WTC11 (cell line): ENCODE data around the gene CELSR3. TPM values are rescaled to one million over a fixed set of nuclear protein-coding genes. Genes with fewer than 3 reads are reported as not detected.

Experiments used
- ATAC-seq: fragments of 200-7000 bp; cut with Tn5 transposase; 2 replicates; pipeline ENCODE4 v1.10.0; 2021; ENCODE audit warnings: mild to moderate bottlenecking, moderate library complexity
- CTCF ChIA-PET: fragments of 300-600 bp; sonication (Branson Sonifier 250); formaldehyde crosslinking; loops from one replicate; lab custom pipeline; 2021; ENCODE audit warnings: antibody characterized with exemption; lab: Charles Lee
- POLR2A ChIA-PET: fragments of 350-600 bp; sonication (Branson Sonifier 250); formaldehyde crosslinking; loops from one replicate; lab custom pipeline; 2021; ENCODE audit warnings: antibody characterized with exemption; lab: Charles Lee
- DNase-seq: peaks from one replicate; pipeline ENCODE4 v3.0.0; 2021; ENCODE audit warnings: low spot score
- H3K27ac Mint-ChIP-seq: 2 replicates; pipeline ENCODE4 v1.8.0; 2021; ENCODE audit warnings: mixed read lengths
- H3K27me3 Mint-ChIP-seq: 2 replicates; pipeline ENCODE4 v1.8.0; 2021; ENCODE audit warnings: low read depth, mild to moderate bottlenecking, moderate library complexity, mixed read lengths
- H3K36me3 Mint-ChIP-seq: 2 replicates; pipeline ENCODE4 v1.8.0; 2021; ENCODE audit warnings: mixed read lengths
- H3K4me1 Mint-ChIP-seq: 2 replicates; pipeline ENCODE4 v1.8.0; 2022; ENCODE audit warnings: mixed read lengths
- H3K4me3 Mint-ChIP-seq: 2 replicates; pipeline ENCODE4 v1.8.0; 2021; ENCODE audit warnings: mild to moderate bottlenecking, moderate library complexity, mixed read lengths
- H3K9me3 Mint-ChIP-seq: 2 replicates; pipeline ENCODE4 v1.8.0; 2021; ENCODE audit warnings: mixed read lengths
- CBFB ChIP-seq: sonication (generic); formaldehyde crosslinking; IDR thresholded peaks from 2 replicates; pipeline ENCODE4 v1.8.1; 2022; ENCODE audit warnings: mild to moderate bottlenecking, low read depth, missing genetic modification reagents
- EMX1 ChIP-seq: fragments of 250-450 bp; sonication (Bioruptor Pico); IDR thresholded peaks from 2 replicates; pipeline ENCODE4 v1.8.0; 2021; ENCODE audit warnings: mild to moderate bottlenecking
- RORB ChIP-seq: fragments of 250-450 bp; sonication (Bioruptor Pico); IDR thresholded peaks from 2 replicates; pipeline ENCODE4 v1.9.0; 2021; ENCODE audit warnings: mild to moderate bottlenecking
- SOX15 ChIP-seq: fragments of 250-450 bp; sonication (Bioruptor Pico); IDR thresholded peaks from 2 replicates; pipeline ENCODE4 v1.9.0; 2021; ENCODE audit warnings: mild to moderate bottlenecking
- TEAD4 ChIP-seq: sonication (generic); formaldehyde crosslinking; IDR thresholded peaks from 2 replicates; pipeline ENCODE4 v1.8.0; 2022; ENCODE audit warnings: mild to moderate bottlenecking, missing genetic modification reagents
- USF1 ChIP-seq: sonication (generic); formaldehyde crosslinking; IDR thresholded peaks from 2 replicates; pipeline ENCODE4 v1.8.0; 2022; ENCODE audit warnings: mild to moderate bottlenecking, missing genetic modification reagents
- ZBTB43 ChIP-seq: sonication (generic); formaldehyde crosslinking; IDR thresholded peaks from 2 replicates; pipeline ENCODE4 v1.8.1; 2023; ENCODE audit warnings: mild to moderate bottlenecking, missing genetic modification reagents
- ZNF138 ChIP-seq: sonication (generic); formaldehyde crosslinking; conservative IDR thresholded peaks from 2 replicates; pipeline ENCODE4 v1.8.1; 2022; ENCODE audit warnings: mild to moderate bottlenecking, moderate library complexity, missing genetic modification reagents
- ZNF263 ChIP-seq: sonication (generic); formaldehyde crosslinking; IDR thresholded peaks from 2 replicates; pipeline ENCODE4 v1.8.1; 2022; ENCODE audit warnings: low read depth, mild to moderate bottlenecking, moderate library complexity, missing genetic modification reagents
- total RNA-seq: library from RNA; stranded (reverse); gene quantifications from 3 replicates; pipeline ENCODE4 v1.2.3, GENCODE V29; 2021
- TF ChIP-seq, protein P1 (sequence below): fragments of 250-450 bp; sonication (Bioruptor Pico); IDR thresholded peaks from 2 replicates; pipeline ENCODE4 v1.9.0; 2021; ENCODE audit warnings: mild to moderate bottlenecking
- TF ChIP-seq, protein P2 (sequence below): sonication (generic); formaldehyde crosslinking; IDR thresholded peaks from 2 replicates; pipeline ENCODE4 v1.8.1; 2023; ENCODE audit warnings: mild to moderate bottlenecking, missing genetic modification reagents
- TF ChIP-seq, protein P3 (sequence below): fragments of 250-450 bp; sonication (Bioruptor Pico); IDR thresholded peaks from 2 replicates; pipeline ENCODE4 v2.1.2; 2022; ENCODE audit warnings: mild to moderate bottlenecking, moderate library complexity
- TF ChIP-seq, protein P4 (sequence below): sonication (generic); formaldehyde crosslinking; IDR thresholded peaks from 2 replicates; pipeline ENCODE4 v1.8.0; 2022; ENCODE audit warnings: mild to moderate bottlenecking, missing genetic modification reagents
- TF ChIP-seq, protein P5 (sequence below): fragments of 250-450 bp; sonication (Bioruptor Pico); IDR thresholded peaks from 2 replicates; pipeline ENCODE4 v1.9.0; 2021; ENCODE audit warnings: mild to moderate bottlenecking
- TF ChIP-seq, protein P6 (sequence below): sonication (generic); formaldehyde crosslinking; IDR thresholded peaks from 2 replicates; pipeline ENCODE4 v1.8.0; 2023; ENCODE audit warnings: mild to moderate bottlenecking, missing genetic modification reagents

Gene CELSR3
- total RNA-seq, 1 experiment from 2014 or later, result 27.9 TPM

- peaks cover 23% of the 10 kb centered on the region for H3K4me1 Mint-ChIP-seq
- no peak for DNase-seq
- ChIA-PET POLR2A (no interaction called here), CTCF (no interaction called here)
- H3K4me3 Mint-ChIP-seq, result no peak overlapping the region
- TF ChIP-seq SOX15 (CRISPR knock-in tag) (no peak), ZBTB43 (CRISPR knock-in tag) (no peak), TEAD4 (no peak), ZNF138 (CRISPR knock-in tag) (no peak), USF1 (no peak), EMX1 (CRISPR knock-in tag) (no peak), CBFB (CRISPR knock-in tag) (no peak), ZNF263 (CRISPR knock-in tag) (no peak), RORB (no peak)
- TF ChIP-seq, protein P1, sequence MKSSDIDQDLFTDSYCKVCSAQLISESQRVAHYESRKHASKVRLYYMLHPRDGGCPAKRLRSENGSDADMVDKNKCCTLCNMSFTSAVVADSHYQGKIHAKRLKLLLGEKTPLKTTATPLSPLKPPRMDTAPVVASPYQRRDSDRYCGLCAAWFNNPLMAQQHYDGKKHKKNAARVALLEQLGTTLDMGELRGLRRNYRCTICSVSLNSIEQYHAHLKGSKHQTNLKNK, result no peak
- TF ChIP-seq, protein P2, sequence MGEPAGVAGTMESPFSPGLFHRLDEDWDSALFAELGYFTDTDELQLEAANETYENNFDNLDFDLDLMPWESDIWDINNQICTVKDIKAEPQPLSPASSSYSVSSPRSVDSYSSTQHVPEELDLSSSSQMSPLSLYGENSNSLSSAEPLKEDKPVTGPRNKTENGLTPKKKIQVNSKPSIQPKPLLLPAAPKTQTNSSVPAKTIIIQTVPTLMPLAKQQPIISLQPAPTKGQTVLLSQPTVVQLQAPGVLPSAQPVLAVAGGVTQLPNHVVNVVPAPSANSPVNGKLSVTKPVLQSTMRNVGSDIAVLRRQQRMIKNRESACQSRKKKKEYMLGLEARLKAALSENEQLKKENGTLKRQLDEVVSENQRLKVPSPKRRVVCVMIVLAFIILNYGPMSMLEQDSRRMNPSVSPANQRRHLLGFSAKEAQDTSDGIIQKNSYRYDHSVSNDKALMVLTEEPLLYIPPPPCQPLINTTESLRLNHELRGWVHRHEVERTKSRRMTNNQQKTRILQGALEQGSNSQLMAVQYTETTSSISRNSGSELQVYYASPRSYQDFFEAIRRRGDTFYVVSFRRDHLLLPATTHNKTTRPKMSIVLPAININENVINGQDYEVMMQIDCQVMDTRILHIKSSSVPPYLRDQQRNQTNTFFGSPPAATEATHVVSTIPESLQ, result no peak
- TF ChIP-seq, protein P3, sequence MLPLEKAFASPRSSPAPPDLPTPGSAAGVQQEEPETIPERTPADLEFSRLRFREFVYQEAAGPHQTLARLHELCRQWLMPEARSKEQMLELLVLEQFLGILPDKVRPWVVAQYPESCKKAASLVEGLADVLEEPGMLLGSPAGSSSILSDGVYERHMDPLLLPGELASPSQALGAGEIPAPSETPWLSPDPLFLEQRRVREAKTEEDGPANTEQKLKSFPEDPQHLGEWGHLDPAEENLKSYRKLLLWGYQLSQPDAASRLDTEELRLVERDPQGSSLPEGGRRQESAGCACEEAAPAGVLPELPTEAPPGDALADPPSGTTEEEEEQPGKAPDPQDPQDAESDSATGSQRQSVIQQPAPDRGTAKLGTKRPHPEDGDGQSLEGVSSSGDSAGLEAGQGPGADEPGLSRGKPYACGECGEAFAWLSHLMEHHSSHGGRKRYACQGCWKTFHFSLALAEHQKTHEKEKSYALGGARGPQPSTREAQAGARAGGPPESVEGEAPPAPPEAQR (CRISPR knock-in tag), result no peak
- TF ChIP-seq, protein P4, sequence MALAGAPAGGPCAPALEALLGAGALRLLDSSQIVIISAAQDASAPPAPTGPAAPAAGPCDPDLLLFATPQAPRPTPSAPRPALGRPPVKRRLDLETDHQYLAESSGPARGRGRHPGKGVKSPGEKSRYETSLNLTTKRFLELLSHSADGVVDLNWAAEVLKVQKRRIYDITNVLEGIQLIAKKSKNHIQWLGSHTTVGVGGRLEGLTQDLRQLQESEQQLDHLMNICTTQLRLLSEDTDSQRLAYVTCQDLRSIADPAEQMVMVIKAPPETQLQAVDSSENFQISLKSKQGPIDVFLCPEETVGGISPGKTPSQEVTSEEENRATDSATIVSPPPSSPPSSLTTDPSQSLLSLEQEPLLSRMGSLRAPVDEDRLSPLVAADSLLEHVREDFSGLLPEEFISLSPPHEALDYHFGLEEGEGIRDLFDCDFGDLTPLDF (CRISPR knock-in tag), result no peak
- TF ChIP-seq, protein P5, sequence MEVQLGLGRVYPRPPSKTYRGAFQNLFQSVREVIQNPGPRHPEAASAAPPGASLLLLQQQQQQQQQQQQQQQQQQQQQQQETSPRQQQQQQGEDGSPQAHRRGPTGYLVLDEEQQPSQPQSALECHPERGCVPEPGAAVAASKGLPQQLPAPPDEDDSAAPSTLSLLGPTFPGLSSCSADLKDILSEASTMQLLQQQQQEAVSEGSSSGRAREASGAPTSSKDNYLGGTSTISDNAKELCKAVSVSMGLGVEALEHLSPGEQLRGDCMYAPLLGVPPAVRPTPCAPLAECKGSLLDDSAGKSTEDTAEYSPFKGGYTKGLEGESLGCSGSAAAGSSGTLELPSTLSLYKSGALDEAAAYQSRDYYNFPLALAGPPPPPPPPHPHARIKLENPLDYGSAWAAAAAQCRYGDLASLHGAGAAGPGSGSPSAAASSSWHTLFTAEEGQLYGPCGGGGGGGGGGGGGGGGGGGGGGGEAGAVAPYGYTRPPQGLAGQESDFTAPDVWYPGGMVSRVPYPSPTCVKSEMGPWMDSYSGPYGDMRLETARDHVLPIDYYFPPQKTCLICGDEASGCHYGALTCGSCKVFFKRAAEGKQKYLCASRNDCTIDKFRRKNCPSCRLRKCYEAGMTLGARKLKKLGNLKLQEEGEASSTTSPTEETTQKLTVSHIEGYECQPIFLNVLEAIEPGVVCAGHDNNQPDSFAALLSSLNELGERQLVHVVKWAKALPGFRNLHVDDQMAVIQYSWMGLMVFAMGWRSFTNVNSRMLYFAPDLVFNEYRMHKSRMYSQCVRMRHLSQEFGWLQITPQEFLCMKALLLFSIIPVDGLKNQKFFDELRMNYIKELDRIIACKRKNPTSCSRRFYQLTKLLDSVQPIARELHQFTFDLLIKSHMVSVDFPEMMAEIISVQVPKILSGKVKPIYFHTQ (CRISPR knock-in tag), result no peak
- TF ChIP-seq, protein P6, sequence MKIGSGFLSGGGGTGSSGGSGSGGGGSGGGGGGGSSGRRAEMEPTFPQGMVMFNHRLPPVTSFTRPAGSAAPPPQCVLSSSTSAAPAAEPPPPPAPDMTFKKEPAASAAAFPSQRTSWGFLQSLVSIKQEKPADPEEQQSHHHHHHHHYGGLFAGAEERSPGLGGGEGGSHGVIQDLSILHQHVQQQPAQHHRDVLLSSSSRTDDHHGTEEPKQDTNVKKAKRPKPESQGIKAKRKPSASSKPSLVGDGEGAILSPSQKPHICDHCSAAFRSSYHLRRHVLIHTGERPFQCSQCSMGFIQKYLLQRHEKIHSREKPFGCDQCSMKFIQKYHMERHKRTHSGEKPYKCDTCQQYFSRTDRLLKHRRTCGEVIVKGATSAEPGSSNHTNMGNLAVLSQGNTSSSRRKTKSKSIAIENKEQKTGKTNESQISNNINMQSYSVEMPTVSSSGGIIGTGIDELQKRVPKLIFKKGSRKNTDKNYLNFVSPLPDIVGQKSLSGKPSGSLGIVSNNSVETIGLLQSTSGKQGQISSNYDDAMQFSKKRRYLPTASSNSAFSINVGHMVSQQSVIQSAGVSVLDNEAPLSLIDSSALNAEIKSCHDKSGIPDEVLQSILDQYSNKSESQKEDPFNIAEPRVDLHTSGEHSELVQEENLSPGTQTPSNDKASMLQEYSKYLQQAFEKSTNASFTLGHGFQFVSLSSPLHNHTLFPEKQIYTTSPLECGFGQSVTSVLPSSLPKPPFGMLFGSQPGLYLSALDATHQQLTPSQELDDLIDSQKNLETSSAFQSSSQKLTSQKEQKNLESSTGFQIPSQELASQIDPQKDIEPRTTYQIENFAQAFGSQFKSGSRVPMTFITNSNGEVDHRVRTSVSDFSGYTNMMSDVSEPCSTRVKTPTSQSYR (CRISPR knock-in tag), result no peak
- no peak for ATAC-seq
- no peaks in the 10 kb centered on the region for H3K9me3 Mint-ChIP-seq
- H3K27ac Mint-ChIP-seq, result no peak overlapping the region
- H3K27me3 Mint-ChIP-seq, result no peaks in the 10 kb centered on the region; the same call in 1 of the 2 replicates
- H3K36me3 Mint-ChIP-seq, result no peaks in the 10 kb centered on the region
Observed at GRCh38 chr3:48591436-48591835, 71.2 kb downstream of the CELSR3 start.
